ENCODE results near the gene PRIMPOL.

PRIMPOL gene

DNA sequence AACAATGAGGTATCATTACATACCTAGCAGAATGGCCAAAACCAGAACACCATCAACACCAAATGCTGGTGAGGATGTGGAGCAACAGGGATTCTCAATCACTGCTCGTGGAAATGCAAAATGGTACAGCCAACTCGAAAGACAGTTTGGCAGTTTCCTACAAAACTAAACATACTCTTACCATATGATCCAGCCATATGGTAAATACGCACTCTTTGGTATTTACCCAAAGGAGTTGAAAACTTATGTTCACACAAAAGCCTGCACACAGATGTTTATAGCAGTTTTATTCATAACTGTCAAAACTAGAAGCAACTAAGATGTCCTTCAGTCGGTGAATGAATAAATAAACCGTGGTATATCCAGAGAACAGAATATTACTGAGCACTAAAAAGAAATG is 8.1 kb upstream of the PRIMPOL start:
- Histone ChIP-seq H3K4me2 (ENCODE audit: low read length) (no peak overlapping the region), H3K4me3 (ENCODE audit: low read length) (no peak overlapping the region), H3K9me2 (replicated peaks; ENCODE audit: control insufficient read depth, low read length) (no peaks in the 10 kb centered on the region), H3K27ac (ENCODE audit: low read depth, low read length) (no peak overlapping the region), H3K4me1 (ENCODE audit: control insufficient read depth, low read length) (peaks cover 22% of the 10 kb centered on the region), H3K9me3 (ENCODE audit: control insufficient read depth, insufficient read depth, low read length) (no peaks in the 10 kb centered on the region), H4K20me1 (ENCODE audit: control insufficient read depth, insufficient read depth, low read depth, low read length) (peaks cover 4% of the 10 kb centered on the region; the same call in 1 of the 2 replicates), H3K79me2 (ENCODE audit: control insufficient read depth, low read length) (peaks cover 76% of the 10 kb centered on the region), H3K36me3 (ENCODE audit: control insufficient read depth, low read length) (peaks cover 62% of the 10 kb centered on the region), H3F3A (ENCODE audit: control insufficient read depth, insufficient read depth) (0 out of 2 replicates have a peak, but pooled peaks cover 2% of the 10 kb centered on the region), H3K27me3 (ENCODE audit: control insufficient read depth, low read length) (no peaks in the 10 kb centered on the region)
- TF ChIP-seq, protein P1, sequence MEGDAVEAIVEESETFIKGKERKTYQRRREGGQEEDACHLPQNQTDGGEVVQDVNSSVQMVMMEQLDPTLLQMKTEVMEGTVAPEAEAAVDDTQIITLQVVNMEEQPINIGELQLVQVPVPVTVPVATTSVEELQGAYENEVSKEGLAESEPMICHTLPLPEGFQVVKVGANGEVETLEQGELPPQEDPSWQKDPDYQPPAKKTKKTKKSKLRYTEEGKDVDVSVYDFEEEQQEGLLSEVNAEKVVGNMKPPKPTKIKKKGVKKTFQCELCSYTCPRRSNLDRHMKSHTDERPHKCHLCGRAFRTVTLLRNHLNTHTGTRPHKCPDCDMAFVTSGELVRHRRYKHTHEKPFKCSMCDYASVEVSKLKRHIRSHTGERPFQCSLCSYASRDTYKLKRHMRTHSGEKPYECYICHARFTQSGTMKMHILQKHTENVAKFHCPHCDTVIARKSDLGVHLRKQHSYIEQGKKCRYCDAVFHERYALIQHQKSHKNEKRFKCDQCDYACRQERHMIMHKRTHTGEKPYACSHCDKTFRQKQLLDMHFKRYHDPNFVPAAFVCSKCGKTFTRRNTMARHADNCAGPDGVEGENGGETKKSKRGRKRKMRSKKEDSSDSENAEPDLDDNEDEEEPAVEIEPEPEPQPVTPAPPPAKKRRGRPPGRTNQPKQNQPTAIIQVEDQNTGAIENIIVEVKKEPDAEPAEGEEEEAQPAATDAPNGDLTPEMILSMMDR (IDR thresholded peaks at IDR 0.05; ENCODE audit: low read depth, low read length, poor library complexity, severe bottlenecking), result no peak
- TF ChIP-seq EZH2phosphoT487 (IDR thresholded peaks at IDR 0.05; ENCODE audit: borderline replicate concordance, low read length), result no peak

DNA sequence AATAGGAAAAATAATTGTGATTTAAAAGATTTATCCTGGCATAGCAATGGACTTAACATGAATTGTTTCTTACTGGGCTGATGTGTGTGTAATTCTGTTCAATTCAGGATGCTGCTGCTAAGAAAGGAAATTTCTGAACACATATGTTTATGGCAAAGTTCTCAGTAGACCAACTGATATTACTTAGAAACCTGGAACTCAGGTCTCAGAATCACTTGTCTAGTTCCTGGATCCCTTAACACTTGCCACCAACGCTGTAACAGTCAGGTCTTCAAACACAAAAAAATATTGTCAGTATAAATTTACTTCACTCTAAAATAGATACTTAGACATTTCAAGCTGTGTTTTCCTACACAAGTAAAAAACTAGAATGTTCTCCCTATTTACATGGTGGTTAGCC is 5.8 kb upstream of the PRIMPOL start:
- Histone ChIP-seq H3K4me3 (ENCODE audit: low read length) (no peak overlapping the region), H3F3A (ENCODE audit: control insufficient read depth, insufficient read depth) (no peaks in the 10 kb centered on the region), H4K20me1 (ENCODE audit: control insufficient read depth, insufficient read depth, low read depth, low read length) (peaks cover 14% of the 10 kb centered on the region; the same call in 1 of the 2 replicates), H3K79me2 (ENCODE audit: control insufficient read depth, low read length) (peaks cover 94% of the 10 kb centered on the region), H3K27ac (ENCODE audit: low read depth, low read length) (no peak overlapping the region), H3K4me2 (ENCODE audit: low read length) (no peak overlapping the region), H3K9me3 (ENCODE audit: control insufficient read depth, insufficient read depth, low read length) (no peaks in the 10 kb centered on the region), H3K4me1 (ENCODE audit: control insufficient read depth, low read length) (peaks cover 40% of the 10 kb centered on the region), H3K27me3 (ENCODE audit: control insufficient read depth, low read length) (no peaks in the 10 kb centered on the region), H3K36me3 (ENCODE audit: control insufficient read depth, low read length) (peaks cover 61% of the 10 kb centered on the region), H3K9me2 (replicated peaks; ENCODE audit: control insufficient read depth, low read length) (no peaks in the 10 kb centered on the region)
- TF ChIP-seq EZH2phosphoT487 (IDR thresholded peaks at IDR 0.05; ENCODE audit: borderline replicate concordance, low read length), result no peak
- TF ChIP-seq, protein P1 (IDR thresholded peaks at IDR 0.05; ENCODE audit: low read depth, low read length, poor library complexity, severe bottlenecking), result no peak

DNA sequence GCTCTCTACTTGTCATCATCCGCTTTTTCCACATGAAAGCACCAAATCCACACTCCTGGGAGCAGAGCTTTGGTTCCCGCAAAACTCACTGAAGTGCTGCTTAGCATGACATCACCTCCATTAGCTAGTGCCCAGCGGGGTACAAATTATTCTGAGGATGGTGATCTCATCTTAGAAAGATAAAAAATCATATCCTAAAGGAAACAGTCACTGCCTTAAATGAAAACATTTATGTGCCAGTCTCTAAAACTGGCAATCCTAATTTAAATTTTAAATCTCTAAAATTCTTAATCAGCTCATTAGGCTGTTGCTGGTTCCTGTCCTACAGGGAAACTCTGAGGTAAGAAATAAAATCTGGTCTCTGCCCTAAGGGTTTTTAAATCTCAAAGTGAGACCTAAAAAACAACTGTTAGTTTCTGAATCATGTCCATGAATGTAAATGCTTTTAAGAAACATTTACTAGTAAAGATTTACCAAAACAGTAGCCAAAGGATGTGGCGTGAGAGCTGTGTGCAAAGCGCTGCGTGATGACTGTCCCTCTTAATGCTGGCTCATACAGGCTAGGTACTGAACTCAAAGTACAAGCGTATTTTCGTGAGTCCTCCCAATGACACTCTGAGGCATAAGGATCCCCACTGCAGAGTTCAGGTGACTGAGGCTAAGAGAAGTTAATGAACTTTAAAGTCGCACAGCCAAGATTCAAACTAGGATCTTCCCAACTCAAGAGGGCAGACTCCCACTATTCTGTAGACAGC is 4.8 kb upstream of the PRIMPOL start:
- Histone ChIP-seq H3K9me2 (replicated peaks; ENCODE audit: control insufficient read depth, low read length) (no peaks in the 10 kb centered on the region), H3K9me3 (ENCODE audit: control insufficient read depth, insufficient read depth, low read length) (no peaks in the 10 kb centered on the region), H3K4me3 (ENCODE audit: low read length) (no peak overlapping the region), H3K4me1 (ENCODE audit: control insufficient read depth, low read length) (peaks cover 40% of the 10 kb centered on the region), H3K36me3 (ENCODE audit: control insufficient read depth, low read length) (peaks cover 63% of the 10 kb centered on the region), H3K79me2 (ENCODE audit: control insufficient read depth, low read length) (peaks cover 92% of the 10 kb centered on the region), H3F3A (ENCODE audit: control insufficient read depth, insufficient read depth) (no peaks in the 10 kb centered on the region), H3K27ac (ENCODE audit: low read depth, low read length) (no peak overlapping the region), H4K20me1 (ENCODE audit: control insufficient read depth, insufficient read depth, low read depth, low read length) (peaks cover 14% of the 10 kb centered on the region; the same call in 1 of the 2 replicates), H3K4me2 (ENCODE audit: low read length) (no peak overlapping the region), H3K27me3 (ENCODE audit: control insufficient read depth, low read length) (no peaks in the 10 kb centered on the region)
- no peak for TF ChIP-seq EZH2phosphoT487 (IDR thresholded peaks at IDR 0.05; ENCODE audit: borderline replicate concordance, low read length)
- TF ChIP-seq, protein P1 (IDR thresholded peaks at IDR 0.05; ENCODE audit: low read depth, low read length, poor library complexity, severe bottlenecking), result no peak

All from DOHH2 (cell line).